Measurements from ENCODE around the gene ACSM3. TPM values are rescaled to one million over a fixed set of nuclear protein-coding genes. Genes with fewer than 3 reads are reported as not detected.
A peak's percentile ranks its signal among the peaks of the same experiment; 100 is the strongest.
"Not testable (repeated sequence)": the region's sequence is repeated elsewhere in the genome, so short reads cannot be mapped to it uniquely, and the experiment has no call there.

Gene ACSM3
- total RNA-seq, 1 experiment from 2014 or later, result 2.3 TPM

GRCh38 chr16:20762404-20763123 lies 1.2 kb upstream of the ACSM3 start:
- Mint-ChIP-seq H3K4me3 (ENCODE audit: unreplicated experiment) (peak overlapping the region; percentile 88), H3K27me3 (ENCODE audit: insufficient read depth, unreplicated experiment) (no peaks in the 10 kb centered on the region), H3K27ac (ENCODE audit: low read depth, unreplicated experiment) (peak overlapping the region; percentile 54), H3K36me3 (ENCODE audit: insufficient read depth, unreplicated experiment) (no peaks in the 10 kb centered on the region), H3K4me1 (ENCODE audit: insufficient read depth, unreplicated experiment) (peaks cover 12% of the 10 kb centered on the region), H3K9me3 (ENCODE audit: unreplicated experiment) (no peaks in the 10 kb centered on the region)
- intact Hi-C loops (cut with micrococcal nuclease), result no loop called here
- DNase-seq (ENCODE audit: unreplicated experiment), result no peak
- BruUV-seq (replicated peaks), result no TSS peak
- ChIA-PET POLR2A (interaction anchor here (0.7 to 1.2 kb wide), 2 partner anchors 44 to 397 kb away, joined by 3 to 7 read pairs; partner anchors contain the start of genes ERI2 and REXO5), CTCF (interaction anchor here (1.0 kb wide), 2 partner anchors 11 to 22 kb away, joined by 3 to 4 read pairs; no protein-coding TSS in a partner anchor)
- TF ChIP-seq, protein P1, sequence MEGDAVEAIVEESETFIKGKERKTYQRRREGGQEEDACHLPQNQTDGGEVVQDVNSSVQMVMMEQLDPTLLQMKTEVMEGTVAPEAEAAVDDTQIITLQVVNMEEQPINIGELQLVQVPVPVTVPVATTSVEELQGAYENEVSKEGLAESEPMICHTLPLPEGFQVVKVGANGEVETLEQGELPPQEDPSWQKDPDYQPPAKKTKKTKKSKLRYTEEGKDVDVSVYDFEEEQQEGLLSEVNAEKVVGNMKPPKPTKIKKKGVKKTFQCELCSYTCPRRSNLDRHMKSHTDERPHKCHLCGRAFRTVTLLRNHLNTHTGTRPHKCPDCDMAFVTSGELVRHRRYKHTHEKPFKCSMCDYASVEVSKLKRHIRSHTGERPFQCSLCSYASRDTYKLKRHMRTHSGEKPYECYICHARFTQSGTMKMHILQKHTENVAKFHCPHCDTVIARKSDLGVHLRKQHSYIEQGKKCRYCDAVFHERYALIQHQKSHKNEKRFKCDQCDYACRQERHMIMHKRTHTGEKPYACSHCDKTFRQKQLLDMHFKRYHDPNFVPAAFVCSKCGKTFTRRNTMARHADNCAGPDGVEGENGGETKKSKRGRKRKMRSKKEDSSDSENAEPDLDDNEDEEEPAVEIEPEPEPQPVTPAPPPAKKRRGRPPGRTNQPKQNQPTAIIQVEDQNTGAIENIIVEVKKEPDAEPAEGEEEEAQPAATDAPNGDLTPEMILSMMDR (IDR thresholded peaks at IDR 0.05; ENCODE audit: unreplicated experiment), result no peak

DNA sequence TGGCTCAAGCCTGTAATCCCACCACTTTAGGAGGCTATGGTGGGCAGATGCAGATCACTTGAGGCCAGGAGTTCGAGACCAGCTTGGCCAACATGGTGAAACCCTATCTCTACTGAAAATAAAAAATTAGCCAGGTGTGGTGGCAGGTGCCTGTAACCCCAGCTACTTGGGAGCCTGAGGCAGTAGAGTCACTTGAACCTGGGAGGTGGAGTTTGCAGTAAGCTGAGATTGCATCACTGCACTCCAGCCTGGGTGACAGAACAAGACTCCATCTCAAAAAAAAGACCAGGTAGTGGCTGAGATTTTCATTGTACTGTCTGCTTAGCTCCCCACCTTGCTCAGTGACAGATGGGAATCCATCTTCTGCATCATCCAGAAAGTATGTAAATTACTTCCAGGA lies 634 bp downstream of the ACSM3 start:
- H3K4me3 Mint-ChIP-seq (ENCODE audit: unreplicated experiment); H3K36me3 Mint-ChIP-seq (ENCODE audit: insufficient read depth, unreplicated experiment); BruUV-seq (replicated peaks); intact Hi-C loops (cut with micrococcal nuclease); H3K27me3 Mint-ChIP-seq (ENCODE audit: insufficient read depth, unreplicated experiment); DNase-seq (ENCODE audit: unreplicated experiment); H3K9me3 Mint-ChIP-seq (ENCODE audit: unreplicated experiment): not testable (repeated sequence)
- ChIA-PET POLR2A (interaction anchor here (1.0 to 1.5 kb wide), 5 partner anchors 13 to 34 kb away, joined by 3 to 4 read pairs (median 3); no protein-coding TSS in a partner anchor), CTCF (interaction anchor here (1.2 to 1.9 kb wide), 2 partner anchors 10 to 15 kb away, joined by 5 to 6 read pairs; no protein-coding TSS in a partner anchor)
- Mint-ChIP-seq H3K4me1 (ENCODE audit: insufficient read depth, unreplicated experiment) (peaks cover 12% of the 10 kb centered on the region), H3K27ac (ENCODE audit: low read depth, unreplicated experiment) (peak overlapping the region; percentile 54)

DNA sequence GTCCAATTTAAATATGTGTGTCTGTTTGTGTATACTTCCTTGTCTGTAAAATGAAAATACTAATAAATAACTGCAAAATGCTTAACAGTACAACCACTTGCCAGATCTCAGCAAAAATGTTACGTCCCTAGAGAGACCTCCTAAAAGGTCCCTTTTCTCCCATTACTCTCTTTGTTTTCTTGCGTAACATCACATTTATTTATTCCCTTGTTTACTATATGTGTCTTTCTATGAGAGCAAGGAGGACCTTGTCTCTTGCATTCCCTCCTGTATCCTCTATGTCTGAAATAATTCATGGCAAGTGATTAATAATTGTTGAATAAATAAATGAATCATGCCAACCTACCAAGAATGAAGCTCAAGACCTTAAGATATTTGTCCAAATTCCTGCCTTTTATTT lies 1.9 kb downstream of the ACSM3 start:
- POLR2A ChIA-PET, result interaction anchor here (1.5 kb wide), 1 partner anchor 25 kb away, joined by 3 read pairs; no protein-coding TSS in a partner anchor
- H3K4me3 Mint-ChIP-seq (ENCODE audit: unreplicated experiment), result no peak overlapping the region
- no peaks in the 10 kb centered on the region for H3K27me3 Mint-ChIP-seq (ENCODE audit: insufficient read depth, unreplicated experiment)
- CTCF ChIA-PET, result interaction anchor here (0.6 to 0.9 kb wide), 3 partner anchors 9 to 576 kb away, joined by 3 to 4 read pairs (median 4); no protein-coding TSS in a partner anchor
- TF ChIP-seq, protein P1 (IDR thresholded peaks at IDR 0.05; ENCODE audit: unreplicated experiment), result no peak
- no peaks in the 10 kb centered on the region for H3K36me3 Mint-ChIP-seq (ENCODE audit: insufficient read depth, unreplicated experiment)
- no peak for DNase-seq (ENCODE audit: unreplicated experiment)
- peaks cover 12% of the 10 kb centered on the region for H3K4me1 Mint-ChIP-seq (ENCODE audit: insufficient read depth, unreplicated experiment)
- H3K9me3 Mint-ChIP-seq (ENCODE audit: unreplicated experiment), result no peaks in the 10 kb centered on the region
- intact Hi-C loops (cut with micrococcal nuclease), result no loop called here
- BruUV-seq (replicated peaks), result no TSS peak
- no peak overlapping the region for H3K27ac Mint-ChIP-seq (ENCODE audit: low read depth, unreplicated experiment)

DNA sequence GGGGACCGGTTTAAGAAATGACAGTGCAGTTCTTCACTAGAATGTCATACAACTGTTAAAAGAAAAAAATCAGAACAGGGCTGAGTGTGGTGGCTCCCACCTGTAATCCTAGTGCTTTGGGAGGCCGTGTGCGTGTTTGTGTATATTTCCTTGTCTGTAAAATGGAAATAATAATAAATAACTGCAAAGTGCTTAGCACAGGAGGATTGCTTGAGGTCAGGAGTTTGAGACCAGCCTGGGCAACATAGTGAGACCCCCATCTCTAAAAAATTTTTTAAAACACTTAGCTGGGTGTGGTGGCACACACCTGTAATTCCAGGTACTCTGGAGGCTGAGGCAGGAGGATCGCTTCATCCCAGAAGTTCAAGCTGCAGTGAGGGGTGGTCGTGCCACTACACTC lies 2.5 kb downstream of the ACSM3 start:
- H3K9me3 Mint-ChIP-seq (ENCODE audit: unreplicated experiment), result no peaks in the 10 kb centered on the region
- no peak overlapping the region for H3K4me3 Mint-ChIP-seq (ENCODE audit: unreplicated experiment)
- peaks cover 12% of the 10 kb centered on the region for H3K4me1 Mint-ChIP-seq (ENCODE audit: insufficient read depth, unreplicated experiment)
- H3K27ac Mint-ChIP-seq (ENCODE audit: low read depth, unreplicated experiment), result no peak overlapping the region
- TF ChIP-seq, protein P1 (IDR thresholded peaks at IDR 0.05; ENCODE audit: unreplicated experiment), result no peak
- no TSS peak for BruUV-seq (replicated peaks)
- no peak for DNase-seq (ENCODE audit: unreplicated experiment)
- intact Hi-C loops (cut with micrococcal nuclease), result no loop called here
- no peaks in the 10 kb centered on the region for H3K27me3 Mint-ChIP-seq (ENCODE audit: insufficient read depth, unreplicated experiment)
- ChIA-PET CTCF (interaction anchor here (0.6 kb wide), 2 partner anchors 25 to 576 kb away, joined by 3 to 4 read pairs; no protein-coding TSS in a partner anchor), POLR2A (no interaction called here)
- no peaks in the 10 kb centered on the region for H3K36me3 Mint-ChIP-seq (ENCODE audit: insufficient read depth, unreplicated experiment)

Data from MCF 10A (cell line).